OCI-LY1 (cell line): Measurements from ENCODE around the gene ITM2B.

Source experiments
- EZH2 ChIP-seq: fragments of 200-600 bp; sonication (generic), shearing (Covaris generic); IDR thresholded peaks from 2 replicates; pipeline ENCODE4 v1.8.0; 2017; ENCODE audit warnings: borderline replicate concordance, mixed run types, mild to moderate bottlenecking, antibody characterized with exemption, low read length, moderate library complexity, mixed read lengths
- TF ChIP-seq, protein P1 (sequence below): fragments of 200-600 bp; sonication (generic), shearing (Covaris generic); IDR thresholded peaks from 2 replicates; pipeline ENCODE4 v1.5.1; 2017; ENCODE audit warnings: mild to moderate bottlenecking, antibody characterized with exemption, low read length, moderate library complexity, mixed read lengths

DNA sequence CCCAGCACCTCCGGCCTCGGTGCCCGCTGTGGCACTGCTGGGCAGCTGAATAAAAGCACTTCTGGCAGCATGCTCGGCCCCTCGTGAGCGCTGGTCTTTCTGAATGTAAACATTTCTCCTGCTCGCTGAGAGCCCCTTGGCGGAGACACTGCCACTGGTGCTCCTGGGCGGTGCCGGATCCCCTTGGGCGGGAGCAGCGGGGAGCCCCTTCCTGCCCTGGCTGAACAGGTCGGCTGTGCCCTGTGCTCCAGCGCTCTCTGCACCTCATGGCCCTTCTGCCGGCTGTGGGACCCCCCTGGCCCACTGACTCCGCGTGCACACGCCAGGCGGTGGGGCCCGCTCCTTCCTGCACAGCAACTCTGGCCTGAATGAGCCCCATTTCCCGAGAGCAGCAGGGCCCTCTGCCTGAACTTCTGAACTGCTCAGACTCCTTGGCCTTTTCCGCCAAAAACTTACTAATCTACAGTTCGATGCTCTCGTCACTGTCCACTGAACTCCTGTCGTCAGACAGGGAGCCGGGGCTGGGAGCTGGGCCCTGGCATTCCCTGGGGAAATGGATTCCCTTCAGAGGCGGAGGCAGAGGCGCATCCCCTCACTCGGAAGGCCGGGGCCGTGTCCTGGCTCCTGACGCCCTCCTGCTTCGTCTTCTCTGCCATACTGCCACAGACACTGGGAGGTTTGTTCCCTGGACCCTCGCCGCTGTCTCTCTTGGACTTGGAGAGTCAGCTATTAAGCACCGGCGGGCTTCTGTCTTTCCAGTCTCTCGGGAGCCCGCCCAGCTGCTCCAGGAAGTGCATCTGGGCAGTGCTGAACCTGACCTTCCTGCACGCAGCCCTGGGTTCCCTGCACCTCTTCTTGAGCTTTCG is 84.7 kb downstream of the ITM2B start:
- TF ChIP-seq, protein P1, sequence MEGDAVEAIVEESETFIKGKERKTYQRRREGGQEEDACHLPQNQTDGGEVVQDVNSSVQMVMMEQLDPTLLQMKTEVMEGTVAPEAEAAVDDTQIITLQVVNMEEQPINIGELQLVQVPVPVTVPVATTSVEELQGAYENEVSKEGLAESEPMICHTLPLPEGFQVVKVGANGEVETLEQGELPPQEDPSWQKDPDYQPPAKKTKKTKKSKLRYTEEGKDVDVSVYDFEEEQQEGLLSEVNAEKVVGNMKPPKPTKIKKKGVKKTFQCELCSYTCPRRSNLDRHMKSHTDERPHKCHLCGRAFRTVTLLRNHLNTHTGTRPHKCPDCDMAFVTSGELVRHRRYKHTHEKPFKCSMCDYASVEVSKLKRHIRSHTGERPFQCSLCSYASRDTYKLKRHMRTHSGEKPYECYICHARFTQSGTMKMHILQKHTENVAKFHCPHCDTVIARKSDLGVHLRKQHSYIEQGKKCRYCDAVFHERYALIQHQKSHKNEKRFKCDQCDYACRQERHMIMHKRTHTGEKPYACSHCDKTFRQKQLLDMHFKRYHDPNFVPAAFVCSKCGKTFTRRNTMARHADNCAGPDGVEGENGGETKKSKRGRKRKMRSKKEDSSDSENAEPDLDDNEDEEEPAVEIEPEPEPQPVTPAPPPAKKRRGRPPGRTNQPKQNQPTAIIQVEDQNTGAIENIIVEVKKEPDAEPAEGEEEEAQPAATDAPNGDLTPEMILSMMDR: no peak
- no peak for TF ChIP-seq EZH2
